Measurements from ENCODE around the gene AHSA1. TPM values are rescaled to one million over a fixed set of nuclear protein-coding genes. Genes with fewer than 3 reads are reported as not detected.

AHSA1 gene
- total and polyA plus RNA-seq, 10 of the 15 experiments (the other 5 are each of a cell fraction or from before 2014, with no cell fraction given): 51.8 to 295 (median 201) TPM

DNA sequence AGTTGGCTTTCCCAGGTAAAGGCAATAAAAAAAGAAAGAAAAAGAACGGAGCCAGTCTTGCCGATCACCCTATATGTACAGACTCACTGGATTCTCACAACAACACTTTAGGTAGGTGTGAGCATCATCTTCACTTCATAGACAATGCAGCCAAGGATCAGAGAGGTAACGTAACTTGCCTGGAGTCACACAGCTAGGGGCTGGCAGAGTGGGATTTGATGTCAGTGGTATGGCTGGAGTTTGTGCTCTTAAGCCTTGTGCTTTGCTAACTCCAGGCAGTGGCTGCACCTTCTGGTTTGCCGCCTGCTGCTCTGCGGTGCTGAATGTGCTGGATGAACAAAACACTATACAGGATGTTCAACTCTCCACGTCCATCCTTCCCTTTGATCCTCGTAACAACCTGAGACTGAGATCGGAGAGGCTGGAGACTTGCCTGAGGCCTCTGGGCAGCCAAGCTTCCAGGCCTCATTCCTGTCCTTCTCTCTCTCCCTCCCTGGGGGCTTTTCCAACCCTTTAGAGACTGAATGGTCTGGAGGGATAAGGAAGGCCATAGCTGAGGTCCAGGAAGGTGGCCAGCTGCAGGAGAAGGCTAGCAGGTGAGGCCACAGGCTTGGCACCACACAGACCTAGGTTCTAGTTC lies 32.6 kb downstream of the AHSA1 start (continued):
- TF ChIP-seq, protein P1, sequence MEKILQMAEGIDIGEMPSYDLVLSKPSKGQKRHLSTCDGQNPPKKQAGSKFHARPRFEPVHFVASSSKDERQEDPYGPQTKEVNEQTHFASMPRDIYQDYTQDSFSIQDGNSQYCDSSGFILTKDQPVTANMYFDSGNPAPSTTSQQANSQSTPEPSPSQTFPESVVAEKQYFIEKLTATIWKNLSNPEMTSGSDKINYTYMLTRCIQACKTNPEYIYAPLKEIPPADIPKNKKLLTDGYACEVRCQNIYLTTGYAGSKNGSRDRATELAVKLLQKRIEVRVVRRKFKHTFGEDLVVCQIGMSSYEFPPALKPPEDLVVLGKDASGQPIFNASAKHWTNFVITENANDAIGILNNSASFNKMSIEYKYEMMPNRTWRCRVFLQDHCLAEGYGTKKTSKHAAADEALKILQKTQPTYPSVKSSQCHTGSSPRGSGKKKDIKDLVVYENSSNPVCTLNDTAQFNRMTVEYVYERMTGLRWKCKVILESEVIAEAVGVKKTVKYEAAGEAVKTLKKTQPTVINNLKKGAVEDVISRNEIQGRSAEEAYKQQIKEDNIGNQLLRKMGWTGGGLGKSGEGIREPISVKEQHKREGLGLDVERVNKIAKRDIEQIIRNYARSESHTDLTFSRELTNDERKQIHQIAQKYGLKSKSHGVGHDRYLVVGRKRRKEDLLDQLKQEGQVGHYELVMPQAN (conservative IDR thresholded peaks at IDR 0.05): no peak
- TF ChIP-seq TCF3 (IDR thresholded peaks at IDR 0.05; ENCODE audit: borderline replicate concordance, insufficient read depth, low read depth, low read length): no peak

DNA sequence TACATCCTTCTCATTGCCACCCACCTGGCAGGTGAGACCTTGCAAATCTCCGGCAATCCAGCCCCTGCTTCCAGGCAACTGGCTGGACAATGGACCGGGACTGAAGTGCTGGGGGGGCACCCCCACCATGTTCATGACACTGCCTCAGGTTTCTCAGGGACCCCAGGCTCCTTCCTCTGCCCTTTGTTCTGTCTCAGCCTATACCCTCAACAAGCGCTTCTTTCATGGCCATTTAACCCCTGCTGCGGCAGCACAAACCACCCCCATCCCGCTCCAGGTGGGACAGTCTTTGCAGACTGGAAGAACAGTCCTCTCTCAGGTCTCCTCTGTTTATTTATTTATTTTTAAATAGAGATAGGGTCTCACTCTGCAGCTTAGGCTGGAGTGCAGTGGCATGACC lies 33.2 kb downstream of the AHSA1 start:
- ChIA-PET CTCF (no interaction called here), SMC1A (ENCODE audit: uncharacterized antibody, unreplicated experiment) (no interaction called here), POLR2A (no interaction called here), RAD21 (ENCODE audit: unreplicated experiment) (no interaction called here)
- ATAC-seq (no peak), DNase-seq (ENCODE audit: low read depth, low spot score) (no peak), FAIRE-seq (no peak)
- no peaks in the 10 kb centered on the region for H3K4me1 ChIP-seq (ENCODE audit: control insufficient read depth, insufficient read depth, low read length)
- H3K27me3 ChIP-seq (replicated peaks in 1 of 2; ENCODE audit: control insufficient read depth in 2 of 2, insufficient read depth in 2 of 2, low read length in 1 of 2): no peaks in the 10 kb centered on the region
- no peaks in the 10 kb centered on the region for H3K9me3 ChIP-seq (replicated peaks; ENCODE audit: control insufficient read depth, insufficient read depth, low read length)
- no peak overlapping the region for H3K4me3 ChIP-seq
- WGBS (ENCODE audit: insufficient coverage, insufficient replicate concordance, low lambda C conversion rate, missing lambda C conversion rate): 60% methylated on average over 5 of the region's 5 CpGs
- H3K9ac ChIP-seq (ENCODE audit: control insufficient read depth, insufficient read depth, low read length): no peak overlapping the region
- H2AFZ ChIP-seq (ENCODE audit: control insufficient read depth, low read depth, low read length): no peak overlapping the region
- BruUV-seq (replicated peaks): no TSS peak
- no peak overlapping the region for H3K4me2 ChIP-seq (ENCODE audit: control insufficient read depth, insufficient read depth)
- H3K27ac ChIP-seq (ENCODE audit: control insufficient read depth, insufficient read depth): no peak overlapping the region
- H4K20me1 ChIP-seq (ENCODE audit: control insufficient read depth, insufficient read depth): no peaks in the 10 kb centered on the region
- intact Hi-C loops (cut with micrococcal nuclease; ENCODE audit: unreplicated experiment) (no loop called here), in situ Hi-C loops (cut with MboI) (no loop called here)
- H3K36me3 ChIP-seq (ENCODE audit: control insufficient read depth in 2 of 2, insufficient read depth in 2 of 2, low read length in 1 of 2): no peaks in the 10 kb centered on the region
- TF ChIP-seq ZSCAN29 (IDR thresholded peaks at IDR 0.05): no peak
- no peaks in the 10 kb centered on the region for H3K79me2 ChIP-seq (ENCODE audit: control insufficient read depth, insufficient read depth, low read length)

All from GM12878 (cell line).